AG09319 (cell line): Measurements from ENCODE around the gene PRDM11.

ENCODE experiments used
- DNase-seq: peaks from one replicate; pipeline ENCODE4 v3.0.0-alpha.2; 2010; ENCODE audit warnings: low read depth; ENCODE audit errors: extremely low read depth
- TF ChIP-seq, protein P1 (sequence below): IDR thresholded peaks from 2 replicates; pipeline ENCODE4 v1.5.1; 2011; ENCODE audit warnings: low read depth, mild to moderate bottlenecking, inconsistent platforms, low read length, moderate library complexity

The PRDM11 gene

DNA sequence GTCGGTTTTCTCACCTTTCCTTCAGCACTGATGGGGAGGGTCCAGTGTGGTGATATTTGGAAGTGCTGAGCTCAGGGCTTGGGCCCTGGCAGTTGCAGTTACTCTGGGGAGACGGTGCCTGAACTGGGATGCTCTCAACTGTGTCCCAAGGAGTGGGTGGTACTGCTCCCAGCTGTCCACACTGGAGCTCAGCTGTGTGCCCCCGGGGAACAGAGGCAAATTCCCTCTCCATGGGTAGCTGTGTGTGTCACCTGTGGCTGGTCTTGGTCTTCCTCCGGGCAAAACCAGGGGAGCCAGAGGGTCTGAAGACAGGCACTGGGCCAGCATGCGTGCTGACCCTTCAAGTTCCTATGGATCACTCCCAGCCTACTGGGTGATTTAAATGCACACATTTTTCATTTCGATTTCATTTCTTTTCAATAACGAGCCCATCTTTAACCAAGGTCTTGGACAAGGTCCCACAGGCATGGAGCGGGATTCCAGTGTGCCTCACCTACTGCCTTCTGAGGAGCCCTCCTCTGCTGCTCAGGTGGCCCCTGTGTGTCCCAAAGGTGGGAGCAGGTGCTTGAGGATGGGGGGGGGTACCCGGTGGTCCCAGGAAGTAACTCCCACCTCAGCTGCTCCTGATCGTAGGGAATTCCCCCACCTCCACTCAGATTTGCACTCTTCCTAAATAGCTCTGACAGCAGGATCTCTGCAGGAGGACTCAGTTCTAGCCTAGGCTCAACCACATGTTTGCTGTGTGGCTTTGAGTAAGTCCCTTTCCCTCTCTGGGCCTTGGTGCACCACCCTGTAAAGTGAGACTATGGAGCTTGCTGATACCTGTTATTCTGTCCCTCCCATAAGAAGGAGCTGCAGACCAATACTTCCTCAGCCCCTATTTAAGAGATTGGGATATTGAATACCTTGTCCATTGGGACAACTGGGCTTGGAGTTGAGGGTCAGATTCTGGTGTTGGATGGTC is 16.8 kb downstream of the PRDM11 start:
- no peak for DNase-seq
- TF ChIP-seq, protein P1, sequence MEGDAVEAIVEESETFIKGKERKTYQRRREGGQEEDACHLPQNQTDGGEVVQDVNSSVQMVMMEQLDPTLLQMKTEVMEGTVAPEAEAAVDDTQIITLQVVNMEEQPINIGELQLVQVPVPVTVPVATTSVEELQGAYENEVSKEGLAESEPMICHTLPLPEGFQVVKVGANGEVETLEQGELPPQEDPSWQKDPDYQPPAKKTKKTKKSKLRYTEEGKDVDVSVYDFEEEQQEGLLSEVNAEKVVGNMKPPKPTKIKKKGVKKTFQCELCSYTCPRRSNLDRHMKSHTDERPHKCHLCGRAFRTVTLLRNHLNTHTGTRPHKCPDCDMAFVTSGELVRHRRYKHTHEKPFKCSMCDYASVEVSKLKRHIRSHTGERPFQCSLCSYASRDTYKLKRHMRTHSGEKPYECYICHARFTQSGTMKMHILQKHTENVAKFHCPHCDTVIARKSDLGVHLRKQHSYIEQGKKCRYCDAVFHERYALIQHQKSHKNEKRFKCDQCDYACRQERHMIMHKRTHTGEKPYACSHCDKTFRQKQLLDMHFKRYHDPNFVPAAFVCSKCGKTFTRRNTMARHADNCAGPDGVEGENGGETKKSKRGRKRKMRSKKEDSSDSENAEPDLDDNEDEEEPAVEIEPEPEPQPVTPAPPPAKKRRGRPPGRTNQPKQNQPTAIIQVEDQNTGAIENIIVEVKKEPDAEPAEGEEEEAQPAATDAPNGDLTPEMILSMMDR, result no peak

GRCh38 chr11:45163956-45164575 is 17.6 kb downstream of the PRDM11 start:
- TF ChIP-seq, protein P1, result no peak
- DNase-seq, result no peak

- TF ChIP-seq, protein P1, result no peak
- no peak for DNase-seq
Observed at GRCh38 chr11:45165386-45165785, 18.9 kb downstream of the PRDM11 start.

GRCh38 chr11:45165806-45166603 is 19.6 kb downstream of the PRDM11 start:
- no peak for DNase-seq
- TF ChIP-seq, protein P1, result no peak

GRCh38 chr11:45166604-45166897 is 20.1 kb downstream of the PRDM11 start:
- TF ChIP-seq, protein P1, result no peak
- no peak for DNase-seq

GRCh38 chr11:45167283-45167682 is 20.8 kb downstream of the PRDM11 start:
- no peak for DNase-seq

More at GRCh38 chr11:45167283-45167682, 20.8 kb downstream of the PRDM11 start:
- TF ChIP-seq, protein P1, result no peak
